Measurements from ENCODE around the gene ZNF587B. TPM values are rescaled to one million over a fixed set of nuclear protein-coding genes. Genes with fewer than 3 reads are reported as not detected.
"Not testable (repeated sequence)": the region's sequence is repeated elsewhere in the genome, so short reads cannot be mapped to it uniquely, and the experiment has no call there.

Gene ZNF587B
- total RNA-seq, 4 donors from 2014 or later = 12.7 to 39.0 (median 19.0) TPM

- DNase-seq (ENCODE audit: low spot score) (no peak), ATAC-seq (ENCODE audit: low FRiP score) (no peak)
- TF ChIP-seq, protein P1, sequence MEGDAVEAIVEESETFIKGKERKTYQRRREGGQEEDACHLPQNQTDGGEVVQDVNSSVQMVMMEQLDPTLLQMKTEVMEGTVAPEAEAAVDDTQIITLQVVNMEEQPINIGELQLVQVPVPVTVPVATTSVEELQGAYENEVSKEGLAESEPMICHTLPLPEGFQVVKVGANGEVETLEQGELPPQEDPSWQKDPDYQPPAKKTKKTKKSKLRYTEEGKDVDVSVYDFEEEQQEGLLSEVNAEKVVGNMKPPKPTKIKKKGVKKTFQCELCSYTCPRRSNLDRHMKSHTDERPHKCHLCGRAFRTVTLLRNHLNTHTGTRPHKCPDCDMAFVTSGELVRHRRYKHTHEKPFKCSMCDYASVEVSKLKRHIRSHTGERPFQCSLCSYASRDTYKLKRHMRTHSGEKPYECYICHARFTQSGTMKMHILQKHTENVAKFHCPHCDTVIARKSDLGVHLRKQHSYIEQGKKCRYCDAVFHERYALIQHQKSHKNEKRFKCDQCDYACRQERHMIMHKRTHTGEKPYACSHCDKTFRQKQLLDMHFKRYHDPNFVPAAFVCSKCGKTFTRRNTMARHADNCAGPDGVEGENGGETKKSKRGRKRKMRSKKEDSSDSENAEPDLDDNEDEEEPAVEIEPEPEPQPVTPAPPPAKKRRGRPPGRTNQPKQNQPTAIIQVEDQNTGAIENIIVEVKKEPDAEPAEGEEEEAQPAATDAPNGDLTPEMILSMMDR (IDR thresholded peaks at IDR 0.05) = no peak
Measured at GRCh38 chr19:57841122-57841763, 11.1 kb downstream of the ZNF587B start.

DNA sequence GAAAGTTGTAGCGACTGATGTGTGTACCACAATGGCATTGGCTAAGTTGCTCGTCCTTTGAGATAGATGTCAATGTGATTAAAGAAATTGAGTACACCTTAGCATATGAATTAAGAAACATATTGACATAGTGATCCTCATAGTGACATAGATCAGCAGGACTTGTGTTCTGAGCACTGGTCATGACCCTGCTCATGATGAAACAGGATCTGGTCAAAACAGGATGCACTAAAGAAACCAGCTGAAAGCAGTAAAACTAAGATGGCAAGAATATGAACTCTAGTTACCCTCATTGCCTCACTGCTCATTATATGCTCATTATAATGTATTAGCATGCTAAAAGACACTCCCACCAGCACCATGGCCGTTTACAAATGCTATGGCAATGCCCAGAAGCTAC is 17.1 kb downstream of the ZNF587B start:
- not testable (repeated sequence) for ATAC-seq (ENCODE audit: low FRiP score); DNase-seq (ENCODE audit: low spot score)

GRCh38 chr19:57849162-57849665 is 19.1 kb downstream of the ZNF587B start:
- not testable (repeated sequence) for DNase-seq (ENCODE audit: low spot score); ATAC-seq (ENCODE audit: low FRiP score)

DNA sequence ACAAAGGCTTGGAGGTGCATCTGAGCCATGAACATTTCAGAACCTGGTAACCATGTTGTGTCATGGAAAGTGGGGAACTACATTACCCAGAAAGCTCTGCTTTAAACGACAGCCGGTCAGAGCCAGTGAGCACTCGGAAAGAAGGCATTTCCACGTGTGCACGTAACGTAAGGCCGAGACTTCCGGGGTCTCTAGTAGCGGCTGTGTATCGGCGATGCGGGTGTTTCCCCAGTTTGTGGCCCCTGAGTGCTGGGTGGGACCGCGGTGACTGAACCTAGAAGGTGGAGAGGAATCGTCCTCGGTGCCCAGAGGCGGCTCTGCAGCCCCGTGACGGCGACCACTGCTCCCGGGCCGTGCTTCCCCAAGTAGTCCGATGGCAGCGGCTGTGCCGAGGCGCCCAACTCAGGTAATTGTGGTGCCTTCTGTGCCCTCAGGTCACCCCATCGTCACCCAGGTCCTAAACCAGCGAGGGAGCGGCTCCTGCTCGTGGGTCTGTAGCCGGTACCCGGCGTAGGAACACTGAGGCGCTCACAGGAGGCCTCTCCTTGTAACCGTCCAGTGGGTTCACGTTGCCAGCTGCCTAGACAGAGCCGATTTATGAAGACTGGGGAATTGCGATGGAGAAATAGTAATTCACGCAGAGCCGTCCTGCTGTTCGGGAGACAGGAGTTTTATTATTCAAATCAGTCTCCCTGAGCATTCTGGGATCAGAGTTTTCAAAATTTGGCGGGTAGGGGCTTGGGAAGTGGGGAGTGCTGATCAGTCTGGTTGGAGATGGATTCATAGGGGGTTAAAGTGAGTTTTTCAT is 19.8 kb downstream of the ZNF587B start, which contains the start of gene ZNF587:
Gene ZNF587 (plus strand): TSS at position 194 of the 808 bp plus-strand sequence. CDS start 180 bp downstream, at position 374.
- peak; percentile 91 for ATAC-seq (ENCODE audit: low FRiP score)
- DNase-seq (ENCODE audit: low spot score) = peak; percentile 25

DNA sequence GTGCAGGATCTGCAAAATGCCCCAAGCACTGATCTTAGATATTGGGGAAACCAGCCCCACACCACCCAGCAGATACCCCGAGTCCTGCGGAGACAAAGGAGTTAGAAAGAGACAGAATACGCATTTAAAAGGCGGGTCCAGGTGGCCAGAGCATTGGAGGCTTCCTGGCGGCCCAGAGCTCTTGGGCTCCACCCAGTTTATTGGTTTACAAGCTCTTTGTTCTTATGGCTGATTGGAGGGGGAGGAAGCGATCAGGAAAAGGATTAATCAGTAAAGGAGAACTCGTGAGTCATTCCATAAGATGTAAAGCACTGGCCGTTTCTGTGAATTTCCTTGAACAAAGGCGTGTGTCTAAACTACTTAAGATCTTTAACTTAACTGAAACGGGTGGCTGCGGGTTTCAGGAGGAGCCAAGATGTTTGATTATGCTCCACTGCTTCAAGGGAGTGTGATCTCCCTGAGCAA is 20.5 kb downstream of the ZNF587B start:
- ATAC-seq (ENCODE audit: low FRiP score) (no peak), DNase-seq (ENCODE audit: low spot score) (no peak)
- TF ChIP-seq, protein P1 (IDR thresholded peaks at IDR 0.05) = no peak

DNA sequence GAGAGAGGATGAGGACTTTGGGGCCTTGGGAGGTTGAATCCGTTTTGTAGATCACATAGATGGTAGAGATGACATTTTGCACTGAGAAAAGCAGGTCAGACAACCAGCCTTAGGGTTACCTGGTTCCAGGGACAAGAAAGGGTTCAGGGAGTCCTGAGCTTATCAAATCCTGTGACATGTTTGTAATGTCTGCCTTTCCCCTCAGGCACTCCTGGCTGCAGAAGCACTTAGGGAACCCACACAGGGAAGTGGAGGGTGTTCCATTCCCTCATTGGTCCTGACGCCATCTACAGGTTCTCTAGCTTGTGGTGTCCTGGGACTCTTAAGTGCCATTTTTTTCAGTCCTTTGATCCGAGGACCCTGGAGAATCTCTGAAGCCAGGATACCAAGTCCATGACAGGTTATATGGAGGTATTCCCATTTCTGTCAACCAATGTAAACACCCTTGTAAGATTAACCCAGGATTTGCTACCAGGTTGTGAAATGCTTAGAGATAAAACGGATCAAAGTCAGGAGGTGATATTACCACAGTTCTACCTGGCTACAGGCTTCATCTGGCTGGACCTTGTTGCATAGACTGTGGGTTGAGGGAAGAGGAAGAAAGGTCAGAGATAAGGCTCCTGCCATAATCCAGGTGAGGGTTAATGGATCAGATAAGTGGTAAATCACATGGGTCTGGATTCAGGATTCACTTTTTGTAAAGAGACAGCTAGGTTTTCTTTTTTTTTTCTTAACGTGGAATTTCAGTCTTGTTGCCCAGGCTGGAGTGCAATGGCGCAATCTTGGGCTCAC is 21.9 kb downstream of the ZNF587B start:
- not testable (repeated sequence) for ATAC-seq (ENCODE audit: low FRiP score); DNase-seq (ENCODE audit: low spot score)

- not testable (repeated sequence) for ATAC-seq (ENCODE audit: low FRiP score); DNase-seq (ENCODE audit: low spot score)
Measured at GRCh38 chr19:57854117-57854516, 24.0 kb downstream of the ZNF587B start.

DNA sequence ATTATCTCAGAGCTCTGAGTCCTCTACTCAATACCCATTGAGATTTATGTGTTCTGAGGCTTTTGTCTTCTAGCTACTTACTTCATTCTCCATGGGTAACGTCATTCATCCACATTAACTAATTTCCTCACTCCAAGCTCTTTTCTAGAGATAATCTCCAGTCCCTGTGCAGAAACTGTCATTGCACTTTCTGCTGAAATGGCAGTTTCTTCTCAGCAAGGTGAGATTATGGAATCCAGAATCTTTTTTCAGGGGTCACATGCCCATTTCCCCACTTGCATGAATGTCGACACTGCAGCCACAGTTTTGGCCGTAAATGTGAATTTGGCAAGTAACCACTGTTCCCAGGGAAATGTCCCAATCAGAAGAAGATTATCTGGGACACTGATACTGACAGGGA is 32.3 kb downstream of the ZNF587B start:
- not testable (repeated sequence) for ATAC-seq (ENCODE audit: low FRiP score); DNase-seq (ENCODE audit: low spot score)

GRCh38 chr19:57867868-57868492 is 37.9 kb downstream of the ZNF587B start:
- ATAC-seq (ENCODE audit: low FRiP score) (peak; percentile 59), DNase-seq (ENCODE audit: low spot score) (no peak)
- TF ChIP-seq, protein P1 (IDR thresholded peaks at IDR 0.05) = no peak

GRCh38 chr19:57869655-57870054 is 39.6 kb downstream of the ZNF587B start:
- not testable (repeated sequence) for DNase-seq (ENCODE audit: low spot score); ATAC-seq (ENCODE audit: low FRiP score)

Data from omental fat pad (tissue), 4 donors.